HG03460 (cell line): Measurements from ENCODE around the gene ZFP1.

Experiments
- ATAC-seq: cut with Tn5 transposase; IDR thresholded peaks from one replicate; pipeline ENCODE4 v1.9.1; 2021; ENCODE audit not compliant: unreplicated experiment

Gene ZFP1

DNA sequence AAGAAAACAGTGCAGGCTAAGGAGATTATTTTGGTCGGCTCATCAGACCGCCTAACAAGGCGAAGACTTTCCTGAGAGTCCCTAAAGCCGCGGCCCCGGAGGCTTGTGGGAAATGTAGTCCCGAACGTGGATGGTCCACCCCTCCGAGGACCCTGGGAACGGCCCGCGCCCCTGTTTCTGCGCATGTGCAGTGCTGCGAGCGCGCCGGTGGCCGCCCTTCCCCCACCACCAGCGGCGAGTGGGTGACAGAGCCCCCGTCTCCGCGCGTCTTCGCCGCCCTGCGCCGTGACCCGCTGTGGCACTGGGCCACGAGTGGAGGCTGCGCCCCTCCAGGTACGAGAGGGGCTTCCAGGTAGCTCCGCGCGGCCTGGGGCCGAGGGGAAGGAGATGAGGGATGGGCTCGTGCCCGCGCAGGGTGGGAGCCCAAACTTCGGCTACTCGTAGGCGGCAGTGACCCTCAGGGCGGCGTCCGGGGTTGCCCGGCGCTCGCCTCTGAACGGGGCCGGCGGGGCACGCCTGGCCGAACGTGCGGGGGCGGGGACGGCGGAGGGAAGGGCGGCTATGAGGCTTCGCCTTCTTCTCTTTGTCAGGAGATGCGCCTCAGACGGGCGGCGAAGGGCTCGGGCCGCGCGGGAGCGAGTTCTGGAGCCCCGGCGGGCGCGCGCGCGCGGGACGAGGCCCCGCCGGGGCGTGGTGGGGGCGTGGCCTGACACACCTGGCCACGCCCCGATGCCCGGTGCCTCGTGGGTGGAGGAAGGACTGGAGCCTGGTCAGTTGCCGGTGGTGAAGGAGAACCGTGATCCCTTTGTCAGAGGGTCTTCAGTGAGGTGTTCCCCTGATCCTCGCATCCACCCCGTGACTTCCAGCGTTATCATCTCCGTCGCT, at the start of gene ZFP1:
Gene ZFP1 (plus strand): TSS at position 214 of the 885 bp plus-strand sequence. CDS start 4,428 bp downstream, outside the sequence.
- ATAC-seq, result peak; percentile 87

DNA sequence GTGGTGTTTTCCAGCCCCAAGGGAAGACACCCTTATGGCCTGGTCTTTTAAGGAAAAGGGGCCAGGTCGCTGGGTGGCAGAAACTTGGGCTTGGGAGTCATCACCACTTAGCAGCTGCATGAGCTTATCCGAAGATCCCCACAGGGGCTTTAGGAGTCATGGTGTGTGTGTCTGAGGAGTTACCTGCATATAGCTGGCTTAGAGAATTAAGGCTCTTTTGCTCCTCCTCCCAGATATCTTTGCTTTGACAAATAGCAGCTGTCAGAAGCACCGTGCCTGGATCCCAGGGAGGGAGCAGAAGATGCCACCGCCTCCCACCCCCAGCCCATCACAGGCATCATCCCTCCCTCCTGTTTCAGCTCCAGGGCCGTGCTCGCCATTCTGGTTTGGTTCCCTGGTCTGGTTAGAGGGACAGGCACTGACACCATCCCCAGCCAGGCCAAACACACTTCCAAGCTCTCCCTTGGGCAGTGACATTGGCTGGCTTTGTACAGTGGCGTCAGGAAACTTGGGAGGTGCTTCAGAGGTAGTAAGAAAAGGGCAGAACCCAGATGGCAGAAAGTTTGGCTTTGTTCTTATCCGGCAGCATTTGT, 49.2 kb upstream of the ZFP1 start:
- ATAC-seq, result no peak

DNA sequence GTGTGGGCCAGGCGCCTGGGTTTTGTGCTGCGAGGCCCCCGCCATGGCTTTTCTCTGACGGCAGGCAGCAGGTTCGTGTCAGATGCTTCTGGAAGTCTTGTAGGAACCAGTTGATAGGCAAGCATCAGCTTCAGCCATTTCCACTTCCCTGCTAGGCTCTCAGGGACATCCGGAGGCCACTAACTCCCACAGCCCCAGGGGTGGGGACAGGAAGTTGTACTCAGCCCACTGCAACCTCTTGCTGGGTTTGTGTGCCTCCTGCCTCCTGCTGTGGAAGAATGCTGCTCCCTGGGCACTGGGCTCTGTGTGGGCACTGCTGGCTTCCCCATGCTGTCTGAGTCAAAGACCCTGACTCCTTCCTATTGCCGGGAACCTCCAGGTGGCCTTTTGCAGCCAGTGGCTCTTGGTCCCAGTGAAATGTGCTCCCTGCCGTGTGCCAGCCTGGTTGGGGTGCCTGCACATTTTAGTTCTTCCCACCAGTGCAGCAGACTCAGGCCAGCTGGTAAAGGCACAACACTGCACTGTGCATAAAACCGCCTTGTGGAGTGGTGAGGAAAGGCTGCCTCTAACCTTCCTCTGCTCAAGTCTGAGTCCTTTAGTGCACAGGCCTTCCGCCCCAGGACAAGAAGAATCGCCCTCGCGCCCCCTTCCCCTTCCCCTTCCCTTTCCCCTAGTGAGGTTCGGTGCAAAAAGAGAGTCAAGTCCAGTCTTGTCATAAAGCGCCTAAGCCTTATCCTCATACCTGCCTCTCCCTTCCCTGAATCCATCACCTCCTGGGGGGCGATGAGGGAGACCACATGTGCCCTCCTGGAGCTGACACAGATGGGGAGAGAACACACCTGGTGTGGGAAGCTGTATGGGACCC, 48.4 kb upstream of the ZFP1 start:
- peak; percentile 72 for ATAC-seq

DNA sequence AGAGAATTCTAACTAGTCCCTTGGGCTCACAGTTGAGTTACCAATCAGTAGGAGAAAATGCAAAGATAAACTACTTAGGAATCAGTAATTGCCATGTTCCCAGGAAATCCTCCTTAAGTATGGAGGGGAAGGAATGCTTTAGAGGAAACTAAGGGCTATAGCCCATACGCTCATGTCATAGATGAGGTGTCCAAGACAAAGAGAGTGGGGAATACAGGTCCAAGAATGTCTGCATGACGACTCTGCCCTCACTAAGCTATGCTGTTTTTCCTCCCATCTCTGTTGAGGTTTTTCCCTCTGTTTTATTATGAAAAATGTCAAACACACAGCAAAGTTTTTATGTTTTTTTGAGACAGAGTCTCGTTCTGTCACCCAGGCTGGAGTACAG, 47.7 kb upstream of the ZFP1 start:
- ATAC-seq, result no peak

DNA sequence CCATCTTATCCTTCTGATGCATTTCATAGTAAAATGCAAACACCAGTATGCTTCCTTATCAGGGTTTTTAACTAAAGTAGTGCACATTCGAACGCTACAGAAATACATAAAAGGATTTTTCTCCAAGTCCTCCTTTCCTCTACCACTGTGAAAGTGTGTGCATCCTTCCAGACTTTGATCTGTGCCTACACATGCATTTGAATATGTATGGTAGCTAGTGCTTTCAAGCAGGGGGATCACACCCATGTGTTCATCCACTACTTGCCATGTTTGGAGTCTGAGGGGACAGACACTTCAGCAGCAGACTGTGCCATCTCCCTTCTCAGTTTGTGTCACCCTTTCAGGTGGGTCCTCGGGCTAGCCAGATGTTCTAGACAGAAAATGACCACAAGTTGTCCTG, 46.7 kb upstream of the ZFP1 start:
- ATAC-seq, result no peak

DNA sequence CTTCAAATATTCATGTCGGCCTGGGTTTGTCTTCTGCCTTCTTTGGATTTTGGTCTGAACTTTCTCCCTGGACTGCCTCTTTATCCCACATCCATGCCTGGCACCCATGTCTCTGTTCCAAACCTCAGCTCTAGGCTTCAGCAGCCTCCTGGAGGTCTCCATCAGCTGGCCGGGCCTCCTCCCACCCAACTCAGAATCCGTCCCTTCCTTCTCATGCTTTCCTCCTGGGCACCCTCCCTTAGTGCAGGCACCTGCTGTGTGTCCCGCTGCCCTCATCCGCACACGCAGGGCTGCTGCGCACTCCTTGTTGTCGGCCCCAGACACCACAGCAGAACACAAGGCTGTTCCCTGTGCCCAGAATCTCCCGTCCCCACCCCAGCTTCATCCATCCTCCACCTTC, 45.7 kb upstream of the ZFP1 start:
- no peak for ATAC-seq

DNA sequence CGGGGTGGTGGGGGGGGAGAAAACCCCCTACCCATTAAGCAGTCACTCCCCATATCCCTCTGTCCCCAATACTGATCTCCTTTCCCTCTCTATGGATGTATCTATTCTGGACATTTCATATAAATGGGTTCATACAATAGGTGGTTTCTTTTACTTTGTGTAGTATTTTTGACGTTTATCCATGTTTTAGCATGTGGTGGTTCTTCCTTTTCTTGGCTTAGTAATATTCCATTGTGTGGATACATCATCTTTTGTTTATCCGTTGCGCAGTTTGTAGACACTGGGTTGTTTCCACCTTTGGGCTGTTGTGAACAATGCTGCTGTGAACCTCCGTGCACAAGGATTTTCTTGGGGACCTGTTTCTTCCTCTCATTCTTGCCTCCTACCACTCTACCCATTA, 44.3 kb upstream of the ZFP1 start:
- ATAC-seq, result no peak

DNA sequence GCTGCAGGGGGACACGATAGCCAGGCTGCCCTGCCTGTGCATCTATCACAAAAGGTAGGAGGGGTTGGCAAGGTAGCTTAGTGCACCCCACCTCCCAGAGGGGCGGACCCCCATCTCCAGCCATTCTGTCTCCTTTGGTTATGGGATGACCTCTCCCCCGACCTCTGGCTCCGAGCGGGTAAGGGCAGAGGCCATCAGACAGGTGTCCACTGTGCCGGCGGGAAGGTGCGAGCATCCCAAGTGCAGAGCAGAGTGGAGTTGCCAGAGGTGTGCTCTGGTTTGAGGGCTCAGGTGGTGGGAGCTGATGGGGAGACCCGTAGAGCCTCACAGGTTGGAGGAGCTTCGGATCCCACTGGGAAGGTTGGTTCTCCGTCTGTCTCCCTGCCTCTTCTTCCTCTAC, 43.5 kb upstream of the ZFP1 start:
- ATAC-seq, result no peak

DNA sequence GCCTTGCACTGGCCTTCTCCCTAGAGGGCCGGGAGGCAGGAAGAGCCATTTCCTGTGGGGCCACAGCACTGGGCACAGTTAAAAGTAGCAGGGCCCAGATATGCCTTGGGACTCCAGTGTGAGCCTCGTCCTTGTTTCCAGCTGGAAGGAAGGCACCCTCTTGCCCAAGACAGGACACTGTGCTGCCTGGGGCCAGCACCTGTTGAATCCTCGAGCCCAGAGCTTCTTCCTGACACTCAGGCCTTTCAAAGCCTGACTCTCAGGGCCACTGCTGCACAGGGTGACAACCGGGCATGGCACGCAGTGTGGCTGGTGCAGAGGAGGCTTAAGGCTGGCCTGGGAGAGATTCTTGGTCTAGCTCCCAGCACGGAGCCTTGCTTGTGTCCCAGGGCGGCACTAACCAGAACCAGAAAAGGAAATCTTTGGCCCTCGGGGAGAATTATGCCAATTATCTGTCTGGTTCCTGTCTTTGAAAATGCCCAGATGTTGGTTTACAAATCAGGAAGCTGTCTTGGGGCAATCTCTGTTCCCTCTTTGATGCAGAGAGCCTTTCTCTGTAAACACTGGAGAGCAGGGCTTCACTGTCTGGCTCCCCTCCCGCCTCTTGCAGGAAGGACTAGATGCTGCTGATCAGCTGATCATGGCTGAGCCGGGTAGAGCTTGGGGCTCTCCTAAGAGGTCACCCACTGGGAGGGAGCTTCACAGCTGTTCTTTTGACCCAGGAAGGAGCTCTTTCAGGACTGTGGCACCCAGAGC, 42.8 kb upstream of the ZFP1 start:
- no peak for ATAC-seq

DNA sequence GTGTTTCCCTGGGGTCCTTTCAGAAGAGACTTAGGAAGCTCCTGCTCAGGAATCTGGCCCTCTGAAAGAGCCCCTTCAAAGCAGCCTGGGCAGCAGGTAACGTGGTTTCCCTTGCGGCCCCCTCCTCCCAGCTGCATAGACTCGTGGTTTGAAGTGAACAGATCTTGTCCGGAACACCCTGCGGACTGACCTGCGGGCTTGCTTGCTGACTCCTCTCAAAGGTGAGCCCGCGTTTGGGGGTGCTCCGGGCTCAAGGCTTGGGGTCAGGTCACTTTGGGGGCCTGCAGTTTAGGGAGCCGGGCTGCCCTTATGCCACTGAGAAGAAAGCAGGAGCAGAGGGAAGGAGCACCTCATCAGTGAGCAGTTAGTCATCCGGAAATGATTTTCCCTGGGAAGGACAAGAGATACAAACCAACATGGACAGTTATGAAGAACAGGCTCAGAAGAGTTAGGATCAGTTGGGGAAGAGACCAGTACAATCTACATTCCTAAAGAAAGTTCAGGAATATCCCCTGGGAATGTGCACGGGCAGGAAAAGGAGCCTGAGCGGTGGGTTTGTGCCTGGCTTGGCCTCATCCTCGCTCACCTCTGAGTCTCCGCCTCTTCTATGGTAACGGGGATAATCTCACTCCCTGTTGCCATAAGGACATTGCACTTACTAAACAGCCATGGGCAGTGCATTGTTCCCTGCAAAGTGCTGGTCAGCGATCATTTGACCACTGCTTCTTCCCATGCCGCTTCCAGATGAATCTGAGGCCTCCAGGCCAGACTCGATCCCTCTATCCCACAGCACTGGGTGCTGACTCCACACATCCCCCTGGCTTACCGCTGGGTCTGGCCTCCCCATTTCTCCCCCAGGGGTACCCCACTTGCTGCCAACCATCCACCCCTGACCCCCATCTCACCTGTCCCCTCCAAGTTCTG, 41.7 kb upstream of the ZFP1 start:
- ATAC-seq, result no peak

DNA sequence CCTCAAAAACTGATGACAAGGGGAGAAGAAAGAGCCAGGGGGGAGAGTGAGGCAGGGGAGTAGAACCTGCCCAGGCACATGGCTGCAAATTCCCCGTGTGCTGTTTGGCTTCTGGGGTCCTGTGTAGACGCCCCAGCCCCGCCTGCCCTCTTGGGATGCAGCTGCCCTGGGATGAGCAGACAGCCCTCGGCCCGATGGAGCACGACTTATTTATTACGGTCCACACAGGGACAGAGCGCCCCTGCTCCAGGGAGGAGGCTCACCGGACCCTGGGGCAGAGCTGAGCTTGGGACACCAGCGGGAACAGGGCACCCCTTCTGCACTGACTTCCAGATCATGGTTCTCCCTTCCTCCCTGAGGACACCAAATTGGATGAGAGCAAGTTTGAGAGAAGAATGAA, 40.8 kb upstream of the ZFP1 start:
- ATAC-seq, result no peak

DNA sequence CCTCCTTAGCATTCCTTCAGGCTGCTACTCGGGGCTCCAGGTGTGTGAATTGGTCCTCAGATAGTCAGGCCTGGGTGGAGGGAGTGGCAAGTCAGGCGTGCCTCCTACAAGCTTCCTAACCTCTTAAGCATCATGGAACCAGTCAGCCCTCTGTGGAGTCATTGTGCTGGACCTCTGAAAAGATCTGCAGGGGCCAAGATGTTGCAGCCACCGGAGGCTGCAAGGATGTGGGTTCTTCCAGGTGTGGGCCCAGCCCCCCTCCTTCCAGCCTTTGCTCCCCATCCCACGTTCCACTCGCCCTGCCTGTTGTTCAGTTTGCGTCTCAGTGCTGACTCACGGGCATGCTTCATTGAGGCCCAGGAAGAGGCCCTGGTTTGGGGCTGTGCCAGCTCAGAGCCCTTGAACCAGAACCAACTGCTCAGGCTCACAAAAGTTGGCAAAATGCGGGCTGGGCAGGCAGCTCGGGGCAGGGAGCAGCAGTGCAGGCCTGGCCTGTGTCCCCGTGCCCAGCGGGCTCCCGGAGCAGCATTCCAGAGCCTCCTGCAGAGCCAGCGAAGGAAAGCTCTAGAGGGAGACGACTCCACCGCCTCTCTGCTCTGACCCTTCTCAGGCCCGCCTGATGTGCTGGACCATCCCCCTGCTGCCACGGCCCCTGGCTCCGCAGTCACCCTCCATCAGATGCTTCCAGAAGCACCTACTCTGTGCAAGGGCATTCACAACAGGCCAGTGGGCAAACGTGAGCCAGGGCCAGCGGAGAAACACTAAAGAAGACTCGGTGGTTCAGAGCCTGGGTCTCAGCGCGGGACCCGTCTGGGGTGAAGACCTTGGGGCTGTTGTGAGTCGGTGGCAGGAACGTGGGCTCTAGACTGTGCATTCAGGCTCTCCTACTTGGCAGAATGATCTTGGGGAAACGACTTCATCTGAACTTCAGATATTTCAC, 39.3 kb upstream of the ZFP1 start:
- ATAC-seq, result peak; percentile 41

DNA sequence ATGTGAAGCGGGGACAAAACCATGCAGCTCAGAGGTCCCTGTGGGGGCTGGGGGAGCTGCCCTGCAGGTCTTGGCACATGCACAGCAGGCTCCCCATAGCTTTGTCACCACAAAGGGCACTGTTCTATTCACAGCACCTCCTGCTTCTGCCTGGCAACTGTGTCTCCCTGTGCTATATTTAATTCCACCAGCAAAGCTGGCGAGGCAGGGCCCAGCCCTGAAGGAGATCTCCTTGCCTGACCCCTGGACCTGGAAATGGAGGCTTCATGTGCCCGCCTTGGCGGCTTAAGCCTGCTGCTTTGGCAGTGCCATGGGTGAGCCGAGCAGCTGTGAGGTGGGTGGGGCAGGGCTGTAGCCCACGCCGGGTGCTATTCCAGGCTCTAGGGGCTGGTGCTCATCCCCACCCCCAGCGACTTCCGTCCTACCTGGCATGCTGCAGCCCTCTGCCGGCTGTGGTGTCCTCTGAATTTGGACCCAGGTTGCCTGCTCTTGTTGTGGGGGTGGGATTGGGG, 38.5 kb upstream of the ZFP1 start:
- no peak for ATAC-seq

DNA sequence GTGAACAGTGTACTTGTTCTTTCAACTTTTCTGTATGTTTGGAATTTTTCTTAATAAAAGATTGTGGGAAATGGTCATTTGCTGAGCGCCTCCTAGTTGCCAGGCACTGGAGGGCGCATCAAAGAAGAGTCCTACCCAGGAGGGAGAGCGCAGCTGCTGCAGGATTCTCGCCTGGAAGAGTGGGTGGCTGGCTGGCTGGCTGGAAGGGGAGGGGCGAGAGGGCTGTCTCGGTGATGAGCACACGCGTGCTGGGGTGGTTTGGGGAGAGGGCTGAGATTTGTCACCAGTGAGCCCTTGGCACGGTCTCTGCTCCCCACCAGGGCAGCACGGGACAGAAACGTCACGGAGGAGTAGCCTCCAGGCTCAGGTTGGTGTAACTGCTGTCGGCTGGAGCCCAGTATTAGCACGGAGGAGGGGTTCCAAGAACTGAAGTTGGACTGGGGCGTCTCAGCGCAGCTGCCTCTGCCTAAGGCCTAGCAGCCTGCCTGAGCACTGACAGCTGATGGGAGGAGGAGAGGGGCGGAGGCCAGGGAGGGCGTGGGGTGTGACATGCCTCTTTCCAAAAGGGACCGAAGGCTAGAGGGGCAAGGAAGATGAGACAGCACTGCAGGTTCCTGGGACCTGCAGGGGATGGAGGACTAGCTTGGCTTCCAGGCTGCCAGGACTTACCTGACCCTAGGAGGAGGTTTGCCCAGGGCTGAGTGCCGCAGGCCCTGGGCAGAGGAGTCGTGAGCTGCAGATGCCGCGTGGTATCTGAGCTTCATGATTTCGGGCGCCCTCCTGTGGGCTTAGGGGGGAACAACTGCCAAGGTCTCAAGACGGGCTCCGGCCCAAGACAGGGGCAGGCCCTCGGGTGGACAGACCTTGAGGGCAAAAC, 37.4 kb upstream of the ZFP1 start:
- ATAC-seq, result peak; percentile 62

DNA sequence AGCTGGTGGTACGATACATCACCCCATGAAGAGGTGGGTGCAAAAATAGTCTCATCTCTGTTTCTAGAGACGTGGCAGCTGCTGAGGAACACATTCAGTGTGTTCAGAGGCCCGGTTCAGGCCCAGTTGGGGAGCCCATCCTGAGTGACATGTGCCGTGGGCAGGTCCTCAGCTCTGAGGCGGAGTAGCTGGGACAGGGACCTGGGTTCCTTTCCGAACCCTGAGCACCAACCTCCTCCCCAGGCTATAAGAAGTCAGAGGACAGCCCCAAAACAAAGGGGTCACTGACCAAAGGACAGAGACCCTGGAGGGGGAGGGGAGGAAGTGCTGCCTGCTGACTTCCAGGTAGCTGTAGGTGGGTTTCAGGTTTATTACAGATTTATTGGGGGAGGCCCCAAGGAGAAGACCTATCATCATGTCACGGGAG, 36.8 kb upstream of the ZFP1 start:
- ATAC-seq, result no peak

DNA sequence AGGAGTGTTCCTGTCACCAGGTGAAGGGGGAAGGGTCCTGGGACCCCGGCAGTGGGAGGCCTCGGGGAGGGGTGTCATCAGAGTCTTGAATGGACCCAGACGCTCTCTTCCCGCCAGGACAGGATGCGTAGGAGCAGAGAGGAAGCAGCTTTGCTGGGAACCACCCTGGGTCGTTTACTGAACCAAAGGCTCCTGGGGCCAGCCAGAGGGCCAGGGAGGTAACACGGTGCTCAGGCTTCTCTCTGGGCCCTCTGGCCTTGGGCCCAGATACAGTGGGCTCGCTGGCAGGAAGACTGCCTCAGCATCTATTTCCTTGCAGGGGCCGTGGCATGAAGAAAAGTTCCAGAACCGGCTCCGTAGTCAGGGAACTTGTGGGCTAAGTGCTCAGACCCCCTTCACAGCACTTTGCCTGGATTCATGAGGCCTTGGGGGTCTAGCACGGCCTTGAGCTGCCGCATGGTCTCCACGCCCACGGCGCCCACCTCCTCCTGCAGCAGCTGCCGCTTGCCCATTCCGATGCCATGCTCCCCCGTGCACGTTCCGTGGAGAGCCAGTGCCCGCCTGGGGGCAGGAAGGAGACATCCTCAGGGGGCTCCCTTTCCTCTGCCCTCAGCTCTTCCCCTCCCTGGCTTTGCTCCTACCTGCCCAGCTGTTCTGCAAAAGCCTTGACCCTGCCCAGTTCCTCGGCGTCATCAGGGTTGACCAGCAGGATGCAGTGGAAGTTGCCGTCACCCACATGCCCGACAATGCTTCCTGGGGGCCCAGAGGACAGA, 36.2 kb upstream of the ZFP1 start:
- no peak for ATAC-seq
